GM12873 (cell line): ENCODE measurements around the gene DNAJB5.
A peak's percentile ranks its signal among the peaks of the same experiment; 100 is the strongest.

Source experiments
- TF ChIP-seq, protein P1 (sequence below): IDR thresholded peaks from 2 replicates; pipeline ENCODE4 v1.5.1; 2012; ENCODE audit warnings: low read depth, mild to moderate bottlenecking, moderate library complexity, low read length, control low read depth; ENCODE audit not compliant: insufficient read depth; ENCODE audit errors: missing control alignments

Gene DNAJB5

DNA sequence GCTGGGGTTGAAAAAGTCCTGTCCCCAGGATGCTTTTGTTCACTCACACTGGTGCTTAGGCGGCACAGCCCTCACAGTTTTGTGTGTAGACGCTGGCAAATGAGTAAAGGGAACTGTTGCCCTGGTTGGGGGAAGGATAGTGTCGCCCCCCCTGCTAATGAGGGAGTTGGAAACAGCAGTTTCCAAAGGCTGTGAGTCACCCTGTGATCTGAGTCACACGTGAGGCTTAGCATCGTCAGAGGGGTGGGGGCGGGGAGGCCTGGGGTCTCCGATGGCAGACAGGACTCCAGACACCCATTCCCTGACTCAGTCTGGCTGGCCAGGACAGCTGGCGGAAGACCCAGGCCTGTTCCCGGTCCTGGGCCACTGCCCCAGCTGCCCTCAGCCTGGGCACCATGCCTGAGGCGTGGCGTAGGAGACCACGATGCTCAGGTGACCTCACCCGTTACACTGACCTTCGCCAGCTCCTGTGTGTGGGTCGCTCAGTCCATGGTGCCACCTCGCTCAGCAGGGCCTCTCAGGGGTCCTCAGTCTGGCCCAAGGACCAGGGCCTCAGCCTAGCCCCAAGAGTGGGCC is 2.9 kb downstream of the DNAJB5 start:
- TF ChIP-seq, protein P1, sequence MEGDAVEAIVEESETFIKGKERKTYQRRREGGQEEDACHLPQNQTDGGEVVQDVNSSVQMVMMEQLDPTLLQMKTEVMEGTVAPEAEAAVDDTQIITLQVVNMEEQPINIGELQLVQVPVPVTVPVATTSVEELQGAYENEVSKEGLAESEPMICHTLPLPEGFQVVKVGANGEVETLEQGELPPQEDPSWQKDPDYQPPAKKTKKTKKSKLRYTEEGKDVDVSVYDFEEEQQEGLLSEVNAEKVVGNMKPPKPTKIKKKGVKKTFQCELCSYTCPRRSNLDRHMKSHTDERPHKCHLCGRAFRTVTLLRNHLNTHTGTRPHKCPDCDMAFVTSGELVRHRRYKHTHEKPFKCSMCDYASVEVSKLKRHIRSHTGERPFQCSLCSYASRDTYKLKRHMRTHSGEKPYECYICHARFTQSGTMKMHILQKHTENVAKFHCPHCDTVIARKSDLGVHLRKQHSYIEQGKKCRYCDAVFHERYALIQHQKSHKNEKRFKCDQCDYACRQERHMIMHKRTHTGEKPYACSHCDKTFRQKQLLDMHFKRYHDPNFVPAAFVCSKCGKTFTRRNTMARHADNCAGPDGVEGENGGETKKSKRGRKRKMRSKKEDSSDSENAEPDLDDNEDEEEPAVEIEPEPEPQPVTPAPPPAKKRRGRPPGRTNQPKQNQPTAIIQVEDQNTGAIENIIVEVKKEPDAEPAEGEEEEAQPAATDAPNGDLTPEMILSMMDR, result no peak

DNA sequence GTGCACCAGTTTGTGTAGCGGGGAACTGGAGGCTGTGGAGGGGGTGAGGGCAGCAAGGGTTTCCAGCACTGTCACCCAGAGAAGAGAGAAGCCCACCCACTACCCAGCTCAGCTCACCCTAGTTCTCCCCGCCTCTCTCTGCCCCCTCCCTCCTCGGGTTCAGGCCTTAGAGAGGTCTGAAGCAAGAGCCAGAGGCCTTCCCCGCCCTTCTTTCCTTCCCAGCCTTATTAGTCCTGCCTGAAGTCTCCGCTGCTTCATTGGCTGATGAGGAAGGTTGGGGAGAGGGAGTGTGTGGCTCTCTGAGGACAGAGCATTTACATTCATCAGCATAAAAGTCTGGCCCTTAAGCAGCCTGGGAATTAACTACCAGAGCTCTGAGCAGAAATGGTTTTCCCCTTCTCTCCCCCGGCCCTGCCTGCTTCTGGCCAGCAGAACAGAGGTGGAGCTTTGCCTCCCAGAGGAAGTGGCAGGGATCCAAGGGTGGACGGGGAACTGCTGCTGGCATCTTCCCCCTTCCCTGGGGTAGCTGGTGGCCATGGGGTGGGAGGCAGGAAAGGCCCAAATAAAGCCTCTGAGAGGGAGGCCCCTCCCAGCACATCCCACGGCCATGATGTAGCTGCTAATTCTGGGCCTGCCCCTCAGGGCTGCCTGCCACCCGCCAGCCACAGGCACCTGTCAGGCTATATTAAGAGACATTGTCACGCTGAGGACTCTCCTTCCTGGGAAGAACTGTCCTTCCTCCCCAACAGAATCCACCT is 4.1 kb downstream of the DNAJB5 start:
- TF ChIP-seq, protein P1, result no peak

GRCh38 chr9:34994260-34994899 is 4.8 kb downstream of the DNAJB5 start:
- TF ChIP-seq, protein P1, result peak; percentile 78

DNA sequence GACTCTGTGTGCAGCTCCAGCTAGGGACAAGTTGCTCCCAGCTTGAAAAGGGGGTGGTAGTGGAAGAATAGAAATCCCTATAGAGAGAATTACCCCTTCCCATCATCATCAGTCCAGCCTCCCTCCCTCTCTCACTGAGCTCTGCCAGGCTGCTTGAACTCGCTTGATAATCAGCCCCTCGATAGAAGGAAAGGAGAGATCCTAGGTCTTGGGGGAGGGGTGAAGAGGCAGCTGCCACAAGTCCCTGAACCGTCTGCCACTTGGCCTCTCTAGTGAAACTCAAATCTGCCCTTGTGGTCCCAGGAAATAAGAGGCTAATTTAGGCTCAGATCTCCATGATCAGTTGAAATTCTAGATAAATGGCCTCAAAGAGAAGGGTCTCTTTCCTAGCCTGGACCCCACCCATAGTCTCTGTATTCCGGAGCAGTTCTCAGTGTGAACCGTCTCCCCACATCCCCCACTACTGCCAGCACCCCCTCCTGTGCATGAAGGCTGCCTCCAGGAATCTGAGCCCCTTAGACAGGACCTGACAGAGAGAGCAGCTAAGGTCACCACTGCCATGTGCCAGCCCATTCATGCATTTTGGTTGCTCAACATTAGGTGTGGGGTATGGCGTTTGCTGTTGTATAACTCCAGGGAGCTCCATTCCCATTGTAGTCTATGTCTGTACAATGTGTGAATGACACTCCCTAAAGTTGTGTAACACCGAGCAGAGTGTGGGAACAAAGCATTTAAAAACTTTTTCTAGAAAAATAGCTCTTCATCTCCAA is 5.5 kb downstream of the DNAJB5 start:
- TF ChIP-seq, protein P1, result no peak

- TF ChIP-seq, protein P1, result no peak
Measured at GRCh38 chr9:34995670-34996060, 6.1 kb downstream of the DNAJB5 start.

DNA sequence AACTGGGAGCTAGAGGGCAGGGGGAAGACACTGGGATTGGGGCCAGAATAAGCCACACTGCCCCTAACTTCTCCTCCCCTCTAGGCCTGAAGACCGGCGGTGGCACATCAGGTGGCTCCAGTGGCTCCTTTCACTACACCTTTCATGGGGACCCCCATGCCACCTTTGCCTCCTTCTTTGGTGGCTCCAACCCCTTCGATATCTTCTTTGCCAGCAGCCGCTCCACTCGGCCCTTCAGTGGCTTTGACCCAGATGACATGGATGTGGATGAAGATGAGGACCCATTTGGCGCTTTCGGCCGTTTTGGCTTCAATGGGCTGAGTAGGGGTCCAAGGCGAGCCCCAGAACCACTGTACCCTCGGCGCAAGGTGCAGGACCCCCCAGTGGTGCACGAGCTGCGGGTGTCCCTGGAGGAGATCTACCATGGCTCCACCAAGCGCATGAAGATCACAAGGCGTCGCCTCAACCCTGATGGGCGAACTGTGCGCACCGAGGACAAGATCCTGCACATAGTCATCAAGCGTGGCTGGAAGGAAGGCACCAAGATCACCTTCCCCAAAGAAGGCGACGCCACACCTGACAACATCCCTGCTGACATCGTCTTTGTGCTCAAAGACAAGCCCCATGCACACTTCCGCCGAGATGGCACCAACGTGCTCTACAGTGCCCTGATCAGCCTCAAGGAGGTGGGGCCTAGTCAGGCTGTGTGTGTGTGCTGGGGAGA is 6.8 kb downstream of the DNAJB5 start:
- TF ChIP-seq, protein P1, result no peak
